Lung (tissue), 12 donors: ENCODE results near the gene UNC45A. TPM values are rescaled to one million over a fixed set of nuclear protein-coding genes. Genes with fewer than 3 reads are reported as not detected.
"Not testable (repeated sequence)": the region's sequence is repeated elsewhere in the genome, so short reads cannot be mapped to it uniquely, and the experiment has no call there.

ENCODE experiments used
- ATAC-seq: fragments of 200-7000 bp; cut with Tn5 transposase; one replicate; pipeline ENCODE4 v1.9.1; 2020; ENCODE audit warnings: moderate number of reproducible peaks; ENCODE audit not compliant: insufficient read depth, low FRiP score
- DNase-seq, 3 donors: peaks; one replicate each; pipeline ENCODE4 v3.0.0-alpha.2; 2013 to 2017
- H3K27ac ChIP-seq, 2 donors: one replicate each; pipeline ENCODE4 v1.5.1; 2013; ENCODE audit warnings: mild to moderate bottlenecking in 2 of 2, moderate library complexity in 2 of 2, control low read depth in 1 of 2, inconsistent platforms in 1 of 2, low read depth in 1 of 2, low read length in 1 of 2
- H3K27me3 ChIP-seq, 3 donors: one replicate each; pipeline ENCODE4 v1.5.1; 2013; ENCODE audit warnings: low read length in 2 of 3; ENCODE audit not compliant: control insufficient read depth in 3 of 3, insufficient read depth in 3 of 3
- H3K36me3 ChIP-seq, 4 donors: one replicate each; pipeline ENCODE4 v1.5.1; 2013; ENCODE audit warnings: low read length in 4 of 4, mild to moderate bottlenecking in 1 of 4, moderate library complexity in 1 of 4; ENCODE audit not compliant: control insufficient read depth in 4 of 4, insufficient read depth in 4 of 4
- H3K4me1 ChIP-seq, 5 donors: one replicate each; pipeline ENCODE4 v1.5.1; 2013; ENCODE audit warnings: low read length in 5 of 5, mild to moderate bottlenecking in 2 of 5, moderate library complexity in 1 of 5; ENCODE audit not compliant: control insufficient read depth in 5 of 5, insufficient read depth in 5 of 5
- H3K4me3 ChIP-seq: one replicate; pipeline ENCODE4 v1.5.1; 2013; ENCODE audit warnings: mild to moderate bottlenecking, control low read depth, moderate library complexity
- H3K9ac ChIP-seq, 2 donors: one replicate each; pipeline ENCODE4 v1.5.1; 2013; ENCODE audit warnings: low read length in 2 of 2, control low read depth in 1 of 2; ENCODE audit not compliant: insufficient read depth in 1 of 2
- H3K9me3 ChIP-seq, 4 donors: one replicate each; pipeline ENCODE4 v1.5.1; 2013; ENCODE audit warnings: low read length in 3 of 4, mild to moderate bottlenecking in 1 of 4, moderate library complexity in 1 of 4; ENCODE audit not compliant: control insufficient read depth in 4 of 4, insufficient read depth in 3 of 4
- CTCF ChIP-seq: IDR thresholded peaks from 2 replicates; pipeline ENCODE4 v1.5.1; 2012; ENCODE audit warnings: mild to moderate bottlenecking; ENCODE audit errors: control extremely low read depth, extremely low read depth
- WGBS, 2 donors: extraction: QIAGEN DNeasy Blood & Tissue Kit; methylation state at CpG; one replicate each; pipeline ENCODE4 v1.1.7; 2013; 5-methylcytosine and 5-hydroxymethylcytosine counted together
- polyA plus RNA-seq, 2 donors: library from polyadenylated mRNA; stranded (reverse); fragments of 200-250 nt; gene quantifications; one replicate each; pipeline ENCODE4 v1.2.1, GENCODE V29; 2013
- total RNA-seq, 2 donors: library from RNA; depleted of rRNA in 1 of 2; stranded (reverse); fragments of >200 nt in 1 of 2; gene quantifications; one replicate each; pipeline ENCODE4 v1.2.1, GENCODE V29; 2014 to 2021
- donor health status: control.
- donor health status: control.
- donor health status: Bipolar disorder and iron deficiency.
- donor health status: healthy.
- donor health status: DM: yes; HTN: yes; CAD: no.

Gene UNC45A
- total and polyA plus RNA-seq, 4 donors, result 34.4 to 59.6 (median 53.3) TPM

GRCh38 chr15:90921887-90922286 lies 13.2 kb upstream of the UNC45A start:
- no peak for TF ChIP-seq CTCF
- Histone ChIP-seq H3K27ac (no peak overlapping the region), H3K36me3 (peaks cover 20 to 32% (median 25%) of the 10 kb centered on the region in 4 donors), H3K4me3 (no peak overlapping the region), H3K9me3 (no peaks in the 10 kb centered on the region), H3K4me1 (no peaks in the 10 kb centered on the region), H3K9ac (no peak overlapping the region), H3K27me3 (no peaks in the 10 kb centered on the region)
- WGBS, 2 donors, result 84 to 87% methylated on average over 4 of the region's 4 CpGs
- ATAC-seq (no peak), DNase-seq (no peak)

- not testable (repeated sequence) for H3K9me3 ChIP-seq, DNase-seq, H3K4me1 ChIP-seq, H3K9ac ChIP-seq, H3K4me3 ChIP-seq, H3K27ac ChIP-seq, ATAC-seq, H3K27me3 ChIP-seq
- H3K36me3 ChIP-seq, result peaks cover 16 to 24% (median 19%) of the 10 kb centered on the region in 4 donors
- 90 to 95% methylated on average over 7 of the region's 7 CpGs for WGBS, 2 donors
These were observed 12.3 kb upstream of the UNC45A start for GRCh38 chr15:90922712-90923322.

- Histone ChIP-seq H3K36me3 (peaks cover 6 to 17% (median 10%) of the 10 kb centered on the region in 4 donors), H3K4me3 (no peak overlapping the region), H3K27me3 (no peaks in the 10 kb centered on the region), H3K4me1 (peaks cover 0 to 3% (median 0%) of the 10 kb centered on the region in 5 donors), H3K9me3 (no peaks in the 10 kb centered on the region), H3K9ac (no peak overlapping the region), H3K27ac (no peak overlapping the region)
- TF ChIP-seq CTCF, result no peak
- WGBS, 2 donors, result 86 to 92% methylated on average over 5 of the region's 5 CpGs
- DNase-seq, result no peak
- no peak for ATAC-seq
These were observed 10.7 kb upstream of the UNC45A start for GRCh38 chr15:90924375-90924774.

GRCh38 chr15:90926766-90927165 lies 8.3 kb upstream of the UNC45A start:
- peaks cover 0 to 13% (median 4%) of the 10 kb centered on the region in 5 donors for H3K4me1 ChIP-seq
- 91 to 95% methylated on average over 10 of the region's 10 CpGs for whole genome bisulfite sequencing, 2 donors
- H3K9ac ChIP-seq, H3K36me3 ChIP-seq, H3K4me3 ChIP-seq, H3K27me3 ChIP-seq, DNase-seq, H3K27ac ChIP-seq, ATAC-seq, H3K9me3 ChIP-seq: not testable (repeated sequence)

GRCh38 chr15:90928106-90928505 lies 7.0 kb upstream of the UNC45A start:
- ATAC-seq, DNase-seq, H3K9ac ChIP-seq, H3K9me3 ChIP-seq, H3K4me3 ChIP-seq, H3K36me3 ChIP-seq, H3K27ac ChIP-seq, H3K27me3 ChIP-seq: not testable (repeated sequence)
- 47 to 78% methylated on average over 7 of the region's 7 CpGs for WGBS, 2 donors
- peaks cover 0 to 18% (median 7%) of the 10 kb centered on the region in 5 donors for H3K4me1 ChIP-seq
